ENCODE results near the gene GLB1L.

DNA sequence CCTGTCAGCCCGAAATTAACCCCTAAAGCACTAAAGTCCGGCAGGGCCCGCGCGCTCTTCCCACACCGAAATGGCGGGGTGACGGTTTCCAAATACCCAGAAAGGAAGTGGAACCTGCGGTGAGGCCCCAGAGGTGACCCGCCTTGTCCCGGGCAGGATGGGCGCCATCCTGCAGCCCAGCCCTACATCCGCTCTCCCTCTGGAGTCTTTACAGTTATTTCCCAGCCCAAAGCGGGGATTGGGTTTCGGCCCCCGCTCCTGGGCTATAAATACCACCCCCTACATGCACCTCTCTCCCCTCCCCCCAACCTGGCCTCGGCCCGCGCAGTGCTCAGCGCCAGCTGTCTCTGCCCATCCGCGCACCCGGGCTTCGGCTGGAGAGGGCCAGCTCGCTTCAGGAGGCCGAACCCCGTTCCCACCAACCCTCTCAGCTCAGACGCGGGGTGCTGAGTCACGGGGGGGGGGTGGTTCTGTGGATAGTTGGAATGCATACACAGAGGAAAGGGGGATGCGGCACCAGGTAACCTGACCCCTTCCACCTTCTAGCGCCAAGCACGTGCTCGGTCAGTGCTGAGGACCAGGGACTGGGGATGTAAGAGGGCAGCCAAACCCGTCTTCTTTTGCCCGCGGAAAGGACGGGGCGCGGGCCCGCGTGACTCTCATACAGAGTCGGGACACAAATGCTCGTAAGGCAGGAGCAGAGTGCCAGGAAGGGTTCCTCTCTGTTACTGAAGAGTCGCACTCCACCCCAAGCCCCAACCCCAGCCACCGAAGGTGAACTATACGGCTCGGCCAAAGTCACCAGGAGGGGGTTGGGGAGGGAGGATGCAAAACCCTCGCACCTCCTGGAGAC, 7.9 kb upstream of the GLB1L start, which contains the start of gene TUBA4B:
- TF ChIP-seq CTCF (IDR thresholded peaks at IDR 0.05) (no peak), POLR2A (IDR thresholded peaks at IDR 0.05) (no peak)
